Measurements from ENCODE around the gene UBE2L3.

UBE2L3 gene

DNA sequence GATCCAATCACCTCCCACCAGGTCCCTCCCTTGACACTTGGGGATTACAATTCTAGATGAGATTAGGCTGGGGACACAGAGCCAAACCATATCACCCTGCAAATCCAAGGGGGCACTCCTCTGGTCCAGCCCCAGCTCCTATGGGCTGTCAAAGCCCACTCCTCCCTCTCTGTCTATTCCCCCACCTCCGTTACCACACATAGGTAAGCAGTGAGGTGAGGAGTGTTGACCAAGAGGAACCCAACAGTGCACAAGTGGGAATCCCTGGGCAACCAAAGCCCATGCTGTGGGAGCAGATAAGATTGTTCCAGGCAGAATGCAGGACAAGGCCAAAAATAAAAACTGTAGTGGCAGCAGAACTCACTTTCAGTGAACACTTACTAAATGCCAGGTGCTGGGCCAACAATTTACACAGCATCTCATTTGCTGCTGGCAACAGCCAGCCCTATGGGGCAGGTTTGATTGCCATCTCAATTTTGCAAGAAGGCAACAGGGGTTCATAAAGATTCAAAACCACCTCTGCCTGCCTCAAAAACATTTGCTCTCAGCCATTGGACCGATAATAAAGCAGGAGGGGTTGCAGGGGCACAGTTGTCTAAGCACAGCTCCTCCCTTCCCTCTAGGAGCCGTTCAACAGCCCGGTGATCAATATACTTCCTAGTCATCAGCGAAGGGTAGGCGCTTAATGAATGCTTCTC, 83.5 kb downstream of the UBE2L3 start:
- DNase-seq = no peak

DNA sequence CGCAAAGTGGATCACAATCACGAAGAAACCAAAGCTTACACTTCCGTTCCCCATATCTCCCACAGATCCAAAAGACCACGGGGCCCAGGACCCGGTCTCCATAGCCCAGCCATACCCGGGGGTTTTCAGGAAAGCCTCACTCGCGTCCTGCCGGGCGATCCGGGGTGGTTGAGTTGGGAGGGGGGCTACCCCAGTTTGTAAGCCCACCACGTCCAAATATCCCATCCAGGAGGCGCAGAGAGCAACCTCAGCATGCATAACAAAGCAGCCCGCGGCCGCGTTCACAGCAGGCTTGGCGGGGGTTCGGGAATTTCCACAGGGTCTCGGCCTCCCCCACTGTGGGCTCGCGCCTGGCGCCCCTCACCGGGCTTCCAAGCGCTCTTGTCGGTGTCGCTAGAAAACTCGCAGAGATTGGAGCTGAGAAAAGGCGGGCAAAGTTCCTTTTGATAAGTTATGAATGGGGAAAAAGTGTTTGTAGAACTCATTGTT, 84.1 kb downstream of the UBE2L3 start:
- DNase-seq = no peak

DNA sequence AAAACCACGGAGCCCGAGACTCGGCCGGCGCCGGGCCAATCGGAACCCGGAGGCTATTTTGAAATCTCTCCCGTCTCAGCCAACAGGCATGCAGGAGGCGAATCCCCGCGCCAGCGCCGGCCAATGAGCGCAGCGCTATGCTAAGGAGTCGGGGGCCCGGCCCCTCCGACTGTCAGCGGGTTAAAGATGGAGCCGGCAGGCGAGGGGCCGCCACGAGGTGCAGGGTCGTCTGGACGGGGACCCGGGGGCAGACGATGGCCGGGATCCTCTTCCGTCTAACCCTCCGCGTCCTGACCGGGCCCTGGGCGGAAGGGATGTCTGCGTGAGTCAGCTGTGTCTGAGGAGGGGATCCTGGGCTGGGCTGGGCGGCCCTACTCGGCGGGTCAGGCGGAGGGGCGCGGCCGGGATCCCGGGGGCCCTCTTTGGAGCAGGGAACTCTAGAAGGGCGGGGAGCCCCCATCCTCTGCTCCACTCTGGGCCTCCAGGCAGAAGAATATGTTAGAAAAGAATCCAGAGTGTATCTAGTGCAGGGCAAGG, 84.6 kb downstream of the UBE2L3 start:
- peak; percentile 80 for DNase-seq

DNA sequence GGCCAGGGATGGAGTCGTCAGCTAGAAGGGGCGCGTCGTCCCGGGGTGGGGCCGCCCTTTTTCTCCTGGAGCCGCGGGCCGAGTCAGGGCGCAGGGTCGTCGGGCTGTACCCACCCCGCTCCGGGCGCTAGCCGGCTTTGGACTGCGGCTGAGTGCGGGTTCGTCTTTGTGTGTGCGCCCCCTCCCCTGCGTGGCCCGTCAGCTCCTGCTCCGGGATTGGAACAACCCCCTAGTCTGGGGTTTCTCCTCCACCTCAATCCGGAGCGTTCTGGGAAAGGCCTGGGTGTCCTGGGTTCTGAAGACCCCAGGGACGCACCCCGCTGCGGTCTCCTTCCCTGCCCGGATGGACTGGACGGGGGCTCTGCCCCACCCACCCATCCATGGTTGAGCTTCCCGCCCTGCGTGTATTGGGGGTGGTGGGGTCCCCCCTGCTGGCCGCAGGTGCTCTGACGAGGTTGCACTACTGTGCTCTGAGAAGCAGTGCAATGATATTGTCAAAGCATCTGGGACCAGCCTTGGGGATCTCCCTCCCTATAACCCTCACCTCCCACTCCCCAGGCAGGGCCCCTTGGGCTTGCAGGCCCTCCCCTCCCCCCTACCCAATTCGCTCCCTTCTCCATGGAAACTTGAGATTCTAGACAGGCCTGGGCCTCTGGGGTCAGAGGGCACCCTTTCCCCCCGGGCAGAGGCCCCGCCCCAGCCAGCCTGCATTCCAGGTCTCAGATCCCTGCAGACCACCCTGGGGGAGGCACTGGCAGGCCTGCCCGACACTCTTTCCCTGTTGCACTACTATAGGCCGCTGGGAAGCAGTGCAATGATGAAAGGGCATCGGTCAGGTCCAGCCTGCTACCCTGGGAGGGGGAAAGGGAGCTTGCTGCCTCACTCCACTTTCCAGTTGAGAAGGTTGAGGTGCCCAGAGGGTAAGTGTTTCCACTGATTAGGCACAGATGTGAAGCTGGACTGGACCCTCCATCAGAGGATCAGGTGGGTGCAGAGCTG, 85.3 kb downstream of the UBE2L3 start:
- no peak for DNase-seq

DNA sequence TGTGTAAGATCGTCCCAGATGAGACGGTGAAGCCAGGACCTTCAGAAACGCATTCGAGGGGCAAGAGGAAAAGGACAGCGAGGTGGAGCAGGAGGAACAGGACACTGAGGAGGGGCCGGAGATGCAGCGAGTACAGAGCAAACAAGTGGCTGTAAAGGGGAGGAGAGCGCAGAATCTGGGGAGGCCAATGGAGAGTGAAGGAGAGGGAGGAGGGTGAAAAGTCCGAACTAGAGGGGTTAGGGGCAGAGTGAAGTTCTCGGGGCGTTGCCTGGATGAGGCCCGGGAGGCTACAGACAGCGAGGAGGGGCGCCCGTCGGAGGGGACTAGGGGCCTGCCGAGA, 89.5 kb downstream of the UBE2L3 start:
- no peak for DNase-seq

DNA sequence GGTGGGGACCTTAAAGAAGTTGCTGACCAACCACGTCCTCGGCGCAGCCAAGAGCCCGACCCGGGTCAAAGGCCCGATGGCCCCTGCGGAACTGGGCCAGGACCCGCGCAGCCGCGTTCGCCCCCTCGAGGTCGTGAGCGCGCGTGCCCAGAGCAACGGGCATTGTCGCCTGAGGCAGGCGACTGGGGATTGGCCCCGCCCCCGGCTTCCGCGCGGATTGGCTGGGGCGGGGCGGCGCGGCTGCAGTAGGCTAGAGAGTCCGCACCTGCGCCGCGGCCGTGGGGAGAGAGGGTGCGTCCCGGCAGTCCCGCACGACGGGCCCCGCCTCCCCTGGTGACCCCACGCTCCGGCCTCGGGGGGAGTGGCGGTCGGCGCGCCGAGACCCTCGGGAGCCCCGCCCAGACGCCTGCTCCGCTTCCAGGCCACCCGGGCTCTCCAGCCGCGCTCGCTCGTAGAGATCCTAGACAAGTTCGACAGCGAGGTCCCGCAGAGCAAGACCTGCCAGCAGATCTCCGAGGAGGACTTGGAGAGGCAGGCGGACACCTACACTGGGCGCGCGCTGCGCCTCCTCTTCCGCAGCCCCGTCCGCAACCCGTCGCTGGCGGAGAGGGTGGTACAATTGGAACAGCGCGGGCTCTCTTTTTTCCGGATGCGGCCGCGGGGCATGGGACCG, 90.0 kb downstream of the UBE2L3 start:
- DNase-seq = peak; percentile 80

DNA sequence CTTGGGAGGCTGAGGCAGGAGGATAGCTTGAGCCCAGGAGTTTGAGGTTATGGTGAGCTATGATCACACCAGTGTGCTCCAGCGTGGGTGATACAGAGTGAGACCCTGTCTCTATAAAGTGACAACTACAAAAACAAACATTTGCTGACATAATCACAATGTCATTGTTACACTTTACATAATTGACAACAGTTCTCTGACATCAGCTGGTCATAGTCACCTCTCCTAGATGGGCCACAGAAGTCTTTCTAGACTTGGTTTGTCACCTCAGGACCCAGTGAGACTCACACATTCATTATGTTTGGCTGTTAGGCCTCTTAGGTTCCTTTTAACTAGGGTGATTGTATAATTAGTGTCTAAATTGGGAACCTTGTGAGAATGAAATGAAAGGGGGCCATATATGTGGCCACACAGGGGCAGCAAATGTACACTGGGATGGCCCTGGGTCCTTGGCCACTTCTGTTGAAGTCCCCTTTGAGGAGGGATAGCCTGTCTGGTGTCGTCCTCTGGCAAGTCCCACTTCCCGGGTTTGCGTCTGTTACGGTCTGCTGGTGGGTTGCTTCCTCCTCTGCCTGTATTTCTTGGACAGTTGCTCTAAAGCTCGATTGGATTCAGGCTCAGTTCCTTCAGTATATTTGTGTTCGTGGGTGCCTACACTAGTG, 92.5 kb downstream of the UBE2L3 start:
- no peak for DNase-seq

DNA sequence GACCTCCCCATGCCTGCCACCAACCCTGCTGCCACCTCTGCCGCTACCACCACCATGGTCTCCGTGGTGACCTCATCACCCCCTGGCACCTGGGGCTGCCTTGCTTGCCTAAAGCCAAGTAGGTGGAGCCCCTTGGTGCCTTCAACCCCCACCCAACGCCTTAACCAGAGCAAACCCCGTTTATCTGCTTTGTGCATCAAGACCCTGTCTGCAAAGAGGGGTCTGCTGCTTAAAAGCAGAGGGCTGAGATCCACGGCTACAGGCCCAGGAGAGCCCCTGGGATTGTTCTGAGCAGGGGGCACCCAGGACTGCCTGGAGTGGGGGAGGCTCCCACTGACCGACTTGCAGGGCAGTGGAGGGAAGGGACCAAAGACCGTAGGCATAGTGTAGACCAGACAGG, 93.4 kb downstream of the UBE2L3 start:
- DNase-seq = no peak

DNA sequence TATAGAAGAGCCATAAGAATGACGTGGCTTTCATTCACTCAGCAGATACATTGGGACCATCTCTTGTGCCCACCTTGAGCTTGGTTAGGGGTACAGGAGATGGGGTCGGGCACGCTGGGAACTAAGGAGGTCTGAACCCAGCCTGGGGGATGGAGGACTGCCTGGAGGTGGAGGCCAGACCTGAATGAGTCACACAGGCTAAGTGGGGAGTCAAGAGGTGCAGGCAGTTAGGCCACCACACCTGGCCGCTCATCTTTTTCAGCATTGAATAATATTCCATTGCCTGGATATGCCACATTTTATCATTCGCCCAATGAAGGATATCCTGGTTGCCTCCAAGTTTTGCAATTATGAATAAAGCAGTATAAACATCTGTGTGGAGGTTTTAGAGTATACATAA, 94.5 kb downstream of the UBE2L3 start:
- no peak for DNase-seq

DNA sequence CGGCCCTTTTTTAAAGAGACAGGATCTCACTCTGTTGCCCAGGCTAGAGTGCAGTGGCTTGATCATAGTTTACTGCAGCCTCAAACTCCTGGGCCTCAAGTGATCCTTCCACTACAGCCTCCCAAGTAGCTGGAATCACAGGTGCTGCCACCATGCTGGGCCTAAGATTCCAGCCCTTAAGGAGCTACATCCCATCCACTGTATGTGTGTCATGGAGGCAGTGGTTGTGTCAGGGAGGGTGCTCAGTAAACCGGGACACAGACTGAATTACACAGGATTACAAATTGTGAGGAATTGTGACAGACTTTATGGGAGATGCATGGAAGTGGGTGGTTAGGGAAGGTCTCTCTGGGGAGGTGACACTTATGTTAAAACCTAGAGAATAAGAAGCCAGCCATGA, 96.2 kb downstream of the UBE2L3 start:
- no peak for DNase-seq

DNA sequence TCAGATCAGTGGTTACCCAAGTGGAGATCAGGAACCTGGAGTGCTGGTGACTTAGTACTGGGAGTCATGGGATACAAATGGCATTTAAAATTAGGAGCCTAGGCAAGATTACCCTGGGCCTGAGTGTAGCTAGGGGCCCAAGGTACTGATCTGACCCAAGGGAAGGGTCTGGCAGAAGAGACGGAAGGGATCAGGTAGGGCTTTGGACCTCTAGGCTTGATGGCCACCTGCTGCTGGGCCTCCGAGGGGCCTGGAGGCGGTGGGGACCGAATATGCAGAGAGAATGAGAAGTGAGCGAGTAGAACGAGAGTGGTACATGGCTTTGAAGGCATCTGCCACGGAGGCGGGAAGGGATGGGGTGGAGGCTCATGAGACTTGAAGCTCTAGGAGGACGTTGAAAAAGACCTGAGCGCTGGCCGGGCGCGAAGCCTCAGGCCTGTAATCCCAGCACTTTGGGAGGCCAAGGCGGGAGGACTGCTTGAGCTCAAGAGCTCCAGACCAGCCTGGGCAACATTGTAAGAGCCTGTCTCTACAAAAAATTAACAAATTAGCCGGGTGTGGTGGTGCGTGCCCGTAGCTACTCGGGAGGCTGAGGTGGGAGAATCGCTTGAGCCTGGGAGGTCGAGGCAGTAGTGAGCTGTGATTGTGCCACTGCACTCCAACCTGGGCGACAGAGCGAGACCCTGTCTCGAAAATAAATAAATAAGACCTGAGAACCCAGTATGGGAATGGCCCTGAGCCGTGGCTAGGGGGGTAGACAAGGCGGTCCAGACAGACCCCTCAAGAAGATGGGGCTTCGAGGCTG, 97.7 kb downstream of the UBE2L3 start:
- no peak for DNase-seq

DNA sequence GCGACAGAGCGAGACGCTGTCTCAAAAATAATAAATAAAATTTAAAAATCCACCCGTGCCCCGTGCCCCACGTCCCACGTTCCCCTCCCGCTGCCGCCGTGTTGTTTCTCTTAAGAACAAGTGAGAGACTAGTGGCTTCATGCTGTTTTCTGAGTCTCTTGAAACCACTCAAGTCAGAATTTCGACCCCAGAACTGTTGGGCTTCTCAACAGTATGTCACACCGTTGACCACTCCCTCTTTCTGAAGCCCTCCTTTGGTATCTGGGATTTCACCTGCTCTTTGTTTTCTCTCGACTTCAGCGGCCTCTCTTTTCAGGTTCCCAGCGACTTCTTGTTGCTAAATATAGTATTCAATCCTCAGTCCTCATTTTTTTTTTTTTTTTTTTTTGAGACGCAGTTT, 99.3 kb downstream of the UBE2L3 start:
- no peak for DNase-seq

DNA sequence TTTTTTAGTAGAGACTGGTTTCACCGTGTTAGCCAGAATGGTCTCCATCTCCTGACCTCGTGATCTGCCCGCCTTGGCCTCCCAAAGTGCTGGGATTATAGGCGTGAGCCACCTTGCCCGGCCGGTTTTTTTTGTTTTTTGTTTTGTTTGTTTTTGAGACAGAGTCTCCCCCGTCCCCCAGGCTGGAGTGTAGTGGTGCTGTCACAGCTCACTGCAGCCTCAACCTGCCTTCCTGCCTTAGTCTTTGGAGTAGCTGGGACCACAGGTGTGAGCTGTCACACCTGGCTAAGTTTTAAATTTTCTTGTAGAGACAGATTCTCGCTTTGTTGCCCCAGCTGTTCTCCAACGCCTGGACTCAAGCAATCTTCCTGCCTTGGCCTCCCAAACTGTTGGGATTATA, 101.5 kb downstream of the UBE2L3 start:
- no peak for DNase-seq

DNA sequence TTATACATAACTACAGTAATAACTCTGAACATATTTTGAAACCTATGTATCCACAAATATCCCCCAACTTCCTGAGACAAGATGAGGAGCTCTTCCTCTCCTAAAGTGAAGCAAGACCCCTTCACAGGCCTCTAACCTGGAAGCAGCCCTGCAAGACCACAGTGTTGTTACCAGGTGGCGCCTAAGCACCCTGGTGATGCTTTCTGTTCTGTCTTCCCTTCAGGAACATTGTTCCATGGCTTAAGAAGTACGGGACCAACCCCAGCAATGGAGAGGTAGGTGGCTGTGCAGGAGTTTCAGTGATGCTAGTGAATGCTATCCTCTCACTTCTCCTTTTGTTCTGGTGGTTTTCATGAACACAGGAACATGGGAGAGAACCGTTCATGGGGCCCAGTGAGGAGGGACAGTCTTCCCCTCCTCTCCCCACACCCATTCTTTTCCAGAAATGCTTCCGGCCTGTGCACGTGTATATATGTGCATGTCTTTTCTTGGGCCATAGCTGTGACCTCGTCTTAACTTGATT, 104.7 kb downstream of the UBE2L3 start:
- no peak for DNase-seq
